HepG2 (cell line): ENCODE results near the gene PPP1R13L. TPM values are rescaled to one million over a fixed set of nuclear protein-coding genes. Genes with fewer than 3 reads are reported as not detected.

Experiments
- ARID2 ChIP-seq: sonication (generic); formaldehyde crosslinking; IDR thresholded peaks from 2 replicates; pipeline ENCODE4 v1.8.1; 2022; ENCODE audit warnings: mild to moderate bottlenecking, missing genetic modification reagents, borderline replicate concordance
- ATF2 ChIP-seq: sonication (generic); formaldehyde crosslinking; IDR thresholded peaks from 2 replicates; pipeline ENCODE4 v1.4.0; 2020; ENCODE audit warnings: missing genetic modification reagents
- CBFB ChIP-seq: sonication (generic); formaldehyde crosslinking; IDR thresholded peaks from 2 replicates; pipeline ENCODE4 v1.4.0; 2020; ENCODE audit warnings: missing genetic modification reagents
- CCAR2 ChIP-seq: fragments of 200-400 bp; formaldehyde crosslinking; optimal IDR thresholded peaks from 2 replicates; pipeline ENCODE3; 2018; ENCODE audit warnings: low read depth, mild to moderate bottlenecking, low read length, moderate library complexity
- HNRNPL ChIP-seq: fragments of 200-400 bp; formaldehyde crosslinking; IDR thresholded peaks from 2 replicates; pipeline ENCODE4 v1.6.1; 2017; ENCODE audit warnings: mild to moderate bottlenecking, low read depth, low read length
- KDM2A ChIP-seq: sonication (generic); formaldehyde crosslinking; IDR thresholded peaks from 2 replicates; pipeline ENCODE4 v1.4.0; 2020; ENCODE audit warnings: low read depth, missing genetic modification reagents, borderline replicate concordance
- LBX2 ChIP-seq: sonication (generic); formaldehyde crosslinking; IDR thresholded peaks from 2 replicates; pipeline ENCODE4 v1.5.0; 2020; ENCODE audit warnings: missing genetic modification reagents, mild to moderate bottlenecking, borderline replicate concordance
- MAFK ChIP-seq, 2 experiments: IDR thresholded peaks in 1 of 2; conservative IDR thresholded peaks in 1 of 2; 2 replicates each; pipeline ENCODE4 v1.6.1; 2011; ENCODE audit warnings: improper control_type of control experiment in 2 of 2, low read length in 2 of 2
- MEF2D ChIP-seq: sonication (generic); formaldehyde crosslinking; IDR thresholded peaks from 2 replicates; pipeline ENCODE4 v1.5.1; 2020; ENCODE audit warnings: mild to moderate bottlenecking, missing genetic modification reagents
- MTERF4 ChIP-seq: sonication (generic); formaldehyde crosslinking; IDR thresholded peaks from 2 replicates; pipeline ENCODE4 v1.8.0; 2023; ENCODE audit warnings: mild to moderate bottlenecking, missing genetic modification reagents
- MXD4 ChIP-seq: IDR thresholded peaks from 2 replicates; pipeline ENCODE4 v1.6.1; 2016; ENCODE audit warnings: mild to moderate bottlenecking, missing biosample characterization, missing genetic modification reagents
- MXI1 ChIP-seq: IDR thresholded peaks from 3 replicates; pipeline ENCODE4 v1.6.1; 2012; ENCODE audit warnings: low read depth, low read length, inconsistent platforms, borderline replicate concordance
- POLR2A ChIP-seq, 2 experiments: IDR thresholded peaks; 2 replicates each; pipeline ENCODE4 v1.6.1; 2011; ENCODE audit warnings: low read depth in 2 of 2, low read length in 2 of 2, mild to moderate bottlenecking in 1 of 2, moderate library complexity in 1 of 2; ENCODE audit not compliant: insufficient read depth in 1 of 2
- POLR2AphosphoS5 ChIP-seq: IDR thresholded peaks from 2 replicates; pipeline ENCODE4 v1.6.1; 2012; ENCODE audit warnings: low read depth, low read length
- RCOR2 ChIP-seq: IDR thresholded peaks from 2 replicates; pipeline ENCODE4 v1.6.1; 2016; ENCODE audit warnings: missing biosample characterization, missing genetic modification reagents
- SRSF9 ChIP-seq: fragments of 200-400 bp; formaldehyde crosslinking; IDR thresholded peaks from 2 replicates; pipeline ENCODE4 v1.6.1; 2018; ENCODE audit warnings: borderline replicate concordance, mild to moderate bottlenecking, low read depth, low read length; ENCODE audit not compliant: insufficient read depth, poor library complexity, severe bottlenecking
- STAT5B ChIP-seq: sonication (generic); formaldehyde crosslinking; IDR thresholded peaks from 2 replicates; pipeline ENCODE4 v1.4.0; 2020; ENCODE audit warnings: missing genetic modification reagents
- SUZ12 ChIP-seq: fragments of 150-350 bp; IDR thresholded peaks from 2 replicates; pipeline ENCODE4 v1.6.1; 2014; ENCODE audit warnings: low read depth, low read length
- THAP11 ChIP-seq: IDR thresholded peaks from 2 replicates; pipeline ENCODE4 v1.6.1; 2016; ENCODE audit warnings: missing biosample characterization, missing genetic modification reagents
- TSC22D2 ChIP-seq: sonication (generic); formaldehyde crosslinking; IDR thresholded peaks from 2 replicates; pipeline ENCODE4 v1.5.1; 2020; ENCODE audit warnings: missing genetic modification reagents, mild to moderate bottlenecking, borderline replicate concordance
- ZNF44 ChIP-seq: sonication (generic); formaldehyde crosslinking; IDR thresholded peaks from 2 replicates; pipeline ENCODE4 v1.5.1; 2020; ENCODE audit warnings: mild to moderate bottlenecking, missing genetic modification reagents
- ZNF597 ChIP-seq: sonication (generic); formaldehyde crosslinking; IDR thresholded peaks from 2 replicates; pipeline ENCODE4 v1.5.0; 2020; ENCODE audit warnings: missing genetic modification reagents
- ZNF724P ChIP-seq: sonication (generic); formaldehyde crosslinking; IDR thresholded peaks from 2 replicates; pipeline ENCODE4 v1.8.0; 2022; ENCODE audit warnings: missing genetic modification reagents, borderline replicate concordance
- ZNF740 ChIP-seq: sonication (generic); formaldehyde crosslinking; IDR thresholded peaks from 2 replicates; pipeline ENCODE4 v1.4.0; 2020; ENCODE audit warnings: missing genetic modification reagents
- ZNF776 ChIP-seq: sonication (generic); formaldehyde crosslinking; IDR thresholded peaks from 2 replicates; pipeline ENCODE4 v1.4.0; 2020; ENCODE audit warnings: mild to moderate bottlenecking, missing genetic modification reagents
- ZNF781 ChIP-seq: sonication (generic); formaldehyde crosslinking; IDR thresholded peaks from 2 replicates; pipeline ENCODE4 v1.5.1; 2020; ENCODE audit warnings: borderline replicate concordance, mild to moderate bottlenecking, missing genetic modification reagents; ENCODE audit errors: not compliant biosample characterization
- ZSCAN29 ChIP-seq: sonication (generic); formaldehyde crosslinking; conservative IDR thresholded peaks from 2 replicates; pipeline ENCODE4 v1.4.0; 2020; ENCODE audit warnings: mild to moderate bottlenecking, missing genetic modification reagents
- polyA plus RNA-seq, 8 experiments: library from polyadenylated mRNA; depleted of rRNA in 3 of 8; stranded (reverse) in 7 of 8; unstranded in 1 of 8; fragments of >200 nt; fragmentation: Illumina TruSeq in 4 of 8; extraction: Trizol in 4 of 8; gene quantifications; 2 replicates each; pipeline versions ENCODE4 v1.2.1 to v1.2.3, GENCODE V29; 2011 to 2016; ENCODE audit warnings: low read depth in 4 of 8, missing spikeins in 1 of 8, mixed read lengths in 1 of 8; ENCODE audit not compliant: insufficient read depth in 1 of 8
- total RNA-seq, 5 experiments: library from RNA; depleted of rRNA; stranded (reverse); fragments of >200 nt; fragmentation: Illumina TruSeq; extraction: Trizol; gene quantifications; 2 replicates each; pipeline ENCODE4 v1.2.3, GENCODE V29; 2016; ENCODE audit warnings: low read depth in 1 of 5

The PPP1R13L gene
- total and polyA plus RNA-seq, 2 of the 13 experiments (the other 11 are each of a cell fraction or from before 2014, with no cell fraction given): 1.3 to 6.6 TPM

GRCh38 chr19:45423589-45424190 is 18.8 kb upstream of the PPP1R13L start, which contains the start of gene ERCC1 (continued):
- 0 out of 2 replicates have a peak, but pooled peaks have one; percentile 17 for TF ChIP-seq ZNF740 (CRISPR knock-in tag)
- peak; percentile 74; the same call in 1 of the 2 replicates for TF ChIP-seq CBFB (CRISPR knock-in tag)
- no peak for TF ChIP-seq MAFK (conservative IDR thresholded peaks at IDR 0.05 in 1 of 2, IDR thresholded peaks at IDR 0.05 in 1 of 2; ENCODE audit: low read length in 2 of 2)
- peak; percentile 80; the same call in 1 of the 2 replicates for TF ChIP-seq MEF2D (CRISPR knock-in tag)
- peak; percentile 72; the same call in 1 of the 2 replicates for TF ChIP-seq ZNF776 (CRISPR knock-in tag)
- TF ChIP-seq HNRNPL: 0 out of 2 replicates have a peak, but pooled peaks have one; percentile 21
- no peak for TF ChIP-seq ARID2 (CRISPR knock-in tag)
- no peak for TF ChIP-seq ZNF597 (CRISPR knock-in tag)
- TF ChIP-seq ZSCAN29 (CRISPR knock-in tag): 0 out of 2 replicates have a peak, but pooled peaks have one; percentile 56
- TF ChIP-seq POLR2AphosphoS5: peak; percentile 71
- TF ChIP-seq MXD4 (CRISPR knock-in tag): peak; percentile 85
- TF ChIP-seq TSC22D2: peak; percentile 28; the same call in 1 of the 2 replicates
- peak; percentile 49 for TF ChIP-seq ATF2 (CRISPR knock-in tag)
- TF ChIP-seq SRSF9: no peak
- TF ChIP-seq ZNF44 (CRISPR knock-in tag): no peak; the same call in 1 of the 2 replicates
- no peak for TF ChIP-seq SUZ12
- TF ChIP-seq CCAR2: no peak
- no peak for TF ChIP-seq LBX2 (CRISPR knock-in tag)
- peak; percentile 81 for TF ChIP-seq ZNF781 (CRISPR knock-in tag)
- TF ChIP-seq POLR2A (IDR thresholded peaks at IDR 0.05; ENCODE audit: insufficient read depth in 1 of 2, low read depth in 2 of 2, low read length in 2 of 2): peak; percentile 79; a peak in 3 of 4 replicates
- 0 out of 2 replicates have a peak, but pooled peaks have one; percentile 19 for TF ChIP-seq MTERF4 (CRISPR knock-in tag)
- peak; percentile 94 for TF ChIP-seq THAP11 (CRISPR knock-in tag)
- peak; percentile 93; the same call in 1 of the 2 replicates for TF ChIP-seq ZNF724P (CRISPR knock-in tag)
- TF ChIP-seq STAT5B (CRISPR knock-in tag): peak; percentile 86; the same call in 1 of the 2 replicates
- peak; percentile 86; the same call in 1 of the 2 replicates for TF ChIP-seq KDM2A (CRISPR knock-in tag)
- peak; percentile 79; the same call in 2 of the 3 replicates for TF ChIP-seq MXI1
- peak; percentile 45 for TF ChIP-seq RCOR2 (CRISPR knock-in tag)
